ENCODE measurements around the gene TRABD. TPM values are rescaled to one million over a fixed set of nuclear protein-coding genes. Genes with fewer than 3 reads are reported as not detected.

TRABD gene
- total RNA-seq, 1 donor from 2014 or later, result 25.9 TPM

DNA sequence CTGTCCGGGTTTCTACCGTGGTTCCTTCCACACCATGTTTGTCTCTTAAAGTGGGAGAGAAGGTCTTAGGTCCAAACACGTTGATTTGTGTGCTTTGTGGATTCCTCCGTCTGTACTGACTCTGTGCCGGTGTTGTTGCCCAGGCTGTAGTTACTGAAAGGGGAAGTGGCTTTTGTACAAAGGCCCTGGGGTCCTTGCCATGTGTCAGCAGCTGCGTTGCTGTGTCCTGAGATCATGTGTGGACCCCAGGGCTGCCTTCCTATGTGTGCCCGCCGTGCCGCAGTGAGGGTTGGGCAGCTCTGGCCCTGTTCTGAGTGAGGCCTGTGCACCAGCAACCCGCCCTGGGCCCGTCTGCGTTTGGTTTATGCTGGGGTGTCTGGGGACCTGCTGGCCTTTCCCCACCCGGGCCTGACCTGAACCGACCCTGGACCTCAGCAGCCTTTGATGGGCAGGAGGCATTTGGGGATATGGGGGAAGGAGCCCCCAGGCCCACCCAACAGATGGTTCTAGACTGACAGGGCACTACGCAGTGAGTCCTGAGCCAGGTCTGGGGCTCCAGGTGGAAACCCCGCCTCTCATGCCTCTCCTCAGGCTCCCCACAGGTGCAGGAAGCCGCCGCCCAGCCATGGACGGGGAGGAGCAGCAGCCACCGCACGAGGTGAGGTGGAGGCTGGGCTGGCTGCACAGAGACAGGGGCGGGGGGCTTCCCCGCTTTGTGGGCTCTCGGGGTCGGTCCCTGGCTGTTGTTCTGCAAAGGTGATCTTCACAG is 6.9 kb downstream of the TRABD start:
- H3K4me3 Mint-ChIP-seq (ENCODE audit: unreplicated experiment), result no peak overlapping the region
- H3K4me1 Mint-ChIP-seq (ENCODE audit: unreplicated experiment), result peaks cover 16% of the 10 kb centered on the region
- no peaks in the 10 kb centered on the region for H3K36me3 Mint-ChIP-seq (ENCODE audit: unreplicated experiment)
- no peak for DNase-seq (ENCODE audit: extremely low spot score, unreplicated experiment)
- no peaks in the 10 kb centered on the region for H3K27me3 Mint-ChIP-seq (ENCODE audit: unreplicated experiment)
- no peak overlapping the region for H3K27ac Mint-ChIP-seq (ENCODE audit: unreplicated experiment)
- TF ChIP-seq, protein P1, sequence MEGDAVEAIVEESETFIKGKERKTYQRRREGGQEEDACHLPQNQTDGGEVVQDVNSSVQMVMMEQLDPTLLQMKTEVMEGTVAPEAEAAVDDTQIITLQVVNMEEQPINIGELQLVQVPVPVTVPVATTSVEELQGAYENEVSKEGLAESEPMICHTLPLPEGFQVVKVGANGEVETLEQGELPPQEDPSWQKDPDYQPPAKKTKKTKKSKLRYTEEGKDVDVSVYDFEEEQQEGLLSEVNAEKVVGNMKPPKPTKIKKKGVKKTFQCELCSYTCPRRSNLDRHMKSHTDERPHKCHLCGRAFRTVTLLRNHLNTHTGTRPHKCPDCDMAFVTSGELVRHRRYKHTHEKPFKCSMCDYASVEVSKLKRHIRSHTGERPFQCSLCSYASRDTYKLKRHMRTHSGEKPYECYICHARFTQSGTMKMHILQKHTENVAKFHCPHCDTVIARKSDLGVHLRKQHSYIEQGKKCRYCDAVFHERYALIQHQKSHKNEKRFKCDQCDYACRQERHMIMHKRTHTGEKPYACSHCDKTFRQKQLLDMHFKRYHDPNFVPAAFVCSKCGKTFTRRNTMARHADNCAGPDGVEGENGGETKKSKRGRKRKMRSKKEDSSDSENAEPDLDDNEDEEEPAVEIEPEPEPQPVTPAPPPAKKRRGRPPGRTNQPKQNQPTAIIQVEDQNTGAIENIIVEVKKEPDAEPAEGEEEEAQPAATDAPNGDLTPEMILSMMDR (IDR thresholded peaks at IDR 0.05), result no peak
- no peaks in the 10 kb centered on the region for H3K9me3 Mint-ChIP-seq (ENCODE audit: unreplicated experiment)

DNA sequence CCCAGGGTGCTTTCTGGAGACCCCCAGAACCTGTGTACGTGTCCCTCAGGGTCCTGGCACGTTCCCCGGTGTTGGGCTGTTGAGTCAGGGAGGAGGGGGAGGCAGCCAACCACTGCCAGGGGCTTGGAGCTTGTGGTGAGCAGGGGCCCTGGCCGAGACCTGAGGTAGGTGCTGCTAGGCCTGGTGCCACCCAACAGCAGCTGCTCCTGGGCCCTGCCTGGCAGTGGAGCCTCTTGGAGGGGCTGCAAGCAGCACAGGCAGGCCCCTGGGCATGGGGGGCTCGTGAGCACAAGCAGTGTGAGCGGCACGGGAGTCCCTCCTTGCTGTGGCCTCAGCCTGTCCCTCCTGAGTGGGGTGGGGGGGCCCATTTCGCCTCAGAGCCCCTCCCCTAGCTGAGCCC is 7.9 kb downstream of the TRABD start:
- TF ChIP-seq, protein P1 (IDR thresholded peaks at IDR 0.05), result no peak
- peaks cover 16% of the 10 kb centered on the region for H3K4me1 Mint-ChIP-seq (ENCODE audit: unreplicated experiment)
- no peak for DNase-seq (ENCODE audit: extremely low spot score, unreplicated experiment)
- no peaks in the 10 kb centered on the region for H3K9me3 Mint-ChIP-seq (ENCODE audit: unreplicated experiment)
- no peaks in the 10 kb centered on the region for H3K27me3 Mint-ChIP-seq (ENCODE audit: unreplicated experiment)
- no peak overlapping the region for H3K4me3 Mint-ChIP-seq (ENCODE audit: unreplicated experiment)
- no peak overlapping the region for H3K27ac Mint-ChIP-seq (ENCODE audit: unreplicated experiment)
- no peaks in the 10 kb centered on the region for H3K36me3 Mint-ChIP-seq (ENCODE audit: unreplicated experiment)

DNA sequence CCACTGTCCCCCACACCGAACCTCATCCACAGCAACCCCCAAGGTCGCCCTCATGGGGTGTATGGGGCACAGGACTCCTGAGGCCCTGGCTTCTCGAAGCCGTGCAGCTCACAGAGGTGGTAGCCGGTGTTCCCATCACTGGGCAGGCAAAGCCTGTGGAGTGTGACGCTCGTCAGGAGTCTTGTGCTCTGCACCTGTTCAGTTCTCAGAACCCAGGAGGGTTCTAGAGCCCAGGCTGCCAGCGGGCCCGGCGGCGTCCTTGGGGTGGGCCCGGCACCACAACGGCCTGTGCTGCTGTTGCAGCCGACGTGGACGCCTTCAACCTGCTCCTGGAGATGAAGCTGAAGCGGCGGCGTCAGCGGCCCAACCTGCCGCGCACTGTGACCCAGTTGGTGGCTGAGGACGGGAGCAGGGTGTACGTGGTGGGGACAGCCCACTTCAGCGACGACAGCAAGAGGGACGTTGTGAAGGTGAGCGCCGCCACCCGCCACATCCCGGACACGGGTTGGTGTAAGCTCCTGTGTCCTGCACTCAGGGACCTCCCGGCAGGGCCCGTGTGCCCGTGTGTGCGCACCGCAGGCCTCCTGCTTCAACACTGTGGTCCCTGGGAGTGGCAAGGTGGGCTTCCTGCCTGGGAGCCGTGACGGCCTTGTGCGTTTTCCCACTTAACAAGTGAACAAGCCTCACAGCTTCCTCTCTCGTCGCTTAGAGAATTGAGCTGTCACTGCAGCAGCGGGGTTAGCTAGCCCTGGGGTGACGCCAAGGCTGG is 8.5 kb downstream of the TRABD start:
- TF ChIP-seq, protein P1 (IDR thresholded peaks at IDR 0.05), result no peak

DNA sequence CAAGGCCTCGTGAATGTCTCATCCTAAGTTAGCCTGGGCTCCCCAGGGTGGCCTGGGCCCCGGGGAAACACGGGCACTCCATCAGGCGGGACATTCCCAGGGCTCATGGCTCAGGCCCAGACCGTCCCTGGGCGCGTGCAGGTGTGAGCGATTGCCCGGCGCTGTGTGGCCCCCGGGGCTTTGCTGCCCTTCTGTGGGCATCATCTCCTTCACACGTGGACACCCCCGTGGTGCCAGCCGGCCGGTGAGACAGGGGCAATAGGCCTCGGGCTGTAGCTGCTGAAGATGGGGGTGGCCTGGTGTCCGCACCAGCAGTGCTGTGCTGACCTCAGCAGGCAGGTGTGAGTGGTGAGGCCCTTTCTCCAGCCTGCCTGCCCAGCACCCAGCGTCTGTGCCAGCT is 10.5 kb downstream of the TRABD start:
- TF ChIP-seq, protein P1 (IDR thresholded peaks at IDR 0.05), result no peak
- no peaks in the 10 kb centered on the region for H3K27me3 Mint-ChIP-seq (ENCODE audit: unreplicated experiment)
- H3K9me3 Mint-ChIP-seq (ENCODE audit: unreplicated experiment), result no peaks in the 10 kb centered on the region

More for the DNA sequence above, 8.5 kb downstream of the TRABD start:
- no peak overlapping the region for H3K27ac Mint-ChIP-seq (ENCODE audit: unreplicated experiment)
- no peak for DNase-seq (ENCODE audit: extremely low spot score, unreplicated experiment)
- peaks cover 16% of the 10 kb centered on the region for H3K4me1 Mint-ChIP-seq (ENCODE audit: unreplicated experiment)
- no peaks in the 10 kb centered on the region for H3K9me3 Mint-ChIP-seq (ENCODE audit: unreplicated experiment)
- no peak overlapping the region for H3K4me3 Mint-ChIP-seq (ENCODE audit: unreplicated experiment)
- no peaks in the 10 kb centered on the region for H3K27me3 Mint-ChIP-seq (ENCODE audit: unreplicated experiment)
- H3K36me3 Mint-ChIP-seq (ENCODE audit: unreplicated experiment), result no peaks in the 10 kb centered on the region

More for the DNA sequence above, 10.5 kb downstream of the TRABD start:
- DNase-seq (ENCODE audit: extremely low spot score, unreplicated experiment), result no peak
- Mint-ChIP-seq H3K4me1 (ENCODE audit: unreplicated experiment) (peaks cover 11% of the 10 kb centered on the region), H3K36me3 (ENCODE audit: unreplicated experiment) (no peaks in the 10 kb centered on the region), H3K4me3 (ENCODE audit: unreplicated experiment) (no peak overlapping the region), H3K27ac (ENCODE audit: unreplicated experiment) (no peak overlapping the region)
